Activated gamma-delta T cell (primary cell): ENCODE measurements around the gene C1orf74.

ENCODE experiments used
- DNase-seq: peaks from one replicate; lab custom pipeline; 2025; lab: John Stamatoyannopoulos, UW

The C1orf74 gene

DNA sequence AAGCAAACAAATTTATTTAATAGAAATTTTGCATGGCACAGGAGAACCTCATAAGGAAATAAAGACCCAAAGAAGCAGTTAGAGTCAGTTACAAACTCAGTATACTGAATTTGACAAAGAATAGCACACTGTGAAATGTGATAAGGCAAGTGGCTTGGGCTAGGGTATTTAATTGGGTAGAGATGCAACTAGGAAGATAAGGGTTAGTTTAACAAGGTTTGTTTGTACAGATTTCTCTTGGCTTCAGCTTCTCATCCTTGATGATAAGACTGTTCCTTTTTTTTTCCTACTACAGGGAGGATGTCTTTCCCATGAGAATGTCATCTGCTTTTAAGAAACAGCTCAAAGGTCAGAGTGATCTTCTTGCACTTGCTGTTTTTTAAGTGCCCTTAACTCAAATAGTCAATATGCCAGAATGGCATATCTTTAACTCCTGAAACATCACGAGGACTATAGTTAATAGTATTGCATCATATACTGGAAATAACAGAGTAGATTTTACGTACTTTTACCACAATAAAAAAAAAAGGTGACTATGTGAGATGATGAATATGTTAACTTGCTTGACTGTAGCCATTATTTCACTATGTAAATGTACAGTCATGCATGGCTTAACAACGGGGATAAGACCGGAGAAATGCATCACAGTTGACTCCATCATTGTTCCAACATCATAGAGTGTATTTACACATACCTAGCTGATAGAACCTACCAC lies 37.8 kb downstream of the C1orf74 start:
- DNase-seq: no peak

DNA sequence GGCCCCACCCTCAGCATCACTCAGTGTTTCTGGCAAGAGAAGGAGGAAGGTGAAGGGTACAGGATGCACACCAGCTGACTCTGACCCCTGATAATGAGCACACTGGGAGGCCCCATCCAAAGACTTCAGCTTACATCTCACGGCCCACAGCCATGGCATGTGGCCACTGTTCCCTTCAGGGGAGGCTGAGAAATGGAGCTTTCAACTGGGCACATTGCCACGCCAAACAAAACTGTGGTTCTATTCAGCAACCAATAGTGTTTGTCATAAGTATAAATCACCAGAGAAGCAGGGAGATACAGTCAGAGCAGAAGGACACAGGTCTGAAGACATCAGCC lies 41.2 kb downstream of the C1orf74 start:
- no peak for DNase-seq

DNA sequence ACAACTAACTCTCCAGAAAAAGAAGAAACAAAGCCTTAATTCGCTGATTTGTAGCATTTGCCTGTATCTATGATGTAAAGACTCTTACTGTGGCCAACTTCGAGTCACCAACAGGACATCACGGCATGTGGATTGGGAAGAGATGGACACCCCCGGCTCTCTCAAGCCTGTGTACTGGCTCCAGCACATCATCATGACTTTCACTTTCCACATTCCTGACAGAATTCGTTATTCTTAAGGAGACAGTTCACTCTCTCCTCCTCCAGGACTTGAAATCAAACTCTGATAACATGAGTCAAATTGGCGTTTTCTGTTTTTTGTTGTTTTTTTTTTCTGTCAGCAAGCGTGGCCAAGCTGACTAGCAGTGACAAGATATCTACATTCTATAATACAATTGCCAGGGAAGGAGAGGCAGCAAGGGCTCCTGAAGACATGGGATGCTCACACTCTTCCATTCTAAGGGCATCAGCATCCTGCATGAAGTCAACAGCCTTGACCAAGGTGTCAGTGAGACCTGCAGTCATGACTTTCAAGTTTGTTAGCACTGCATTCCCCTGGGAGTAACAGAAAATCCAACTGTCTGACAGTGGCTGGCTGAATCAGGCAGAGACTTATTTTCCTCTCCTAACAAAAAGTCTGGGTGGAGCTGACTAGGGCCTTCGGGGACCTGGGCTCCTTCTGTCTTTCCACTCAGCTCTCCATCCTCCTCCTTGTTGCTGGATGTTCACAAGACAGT lies 41.8 kb downstream of the C1orf74 start:
- no peak for DNase-seq

DNA sequence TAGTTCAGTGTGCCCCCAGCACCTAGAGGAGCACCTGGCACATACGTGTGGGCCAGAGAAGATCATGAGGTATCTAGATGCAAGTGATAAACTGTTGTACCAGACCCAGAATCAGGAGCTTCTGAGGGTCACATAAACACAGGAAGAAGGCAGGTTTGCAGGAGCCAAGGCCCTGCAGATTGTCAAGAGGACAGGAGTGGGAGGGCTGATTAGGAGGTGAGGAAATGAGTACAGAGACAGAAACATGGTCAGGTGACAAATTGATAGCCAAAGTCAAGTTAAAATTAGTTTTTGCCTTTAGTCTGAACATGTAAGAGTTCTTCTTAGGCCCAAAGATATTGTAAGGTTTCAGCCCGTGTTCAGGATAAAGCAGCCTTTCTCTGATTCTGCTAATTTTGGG lies 42.5 kb downstream of the C1orf74 start:
- no peak for DNase-seq

DNA sequence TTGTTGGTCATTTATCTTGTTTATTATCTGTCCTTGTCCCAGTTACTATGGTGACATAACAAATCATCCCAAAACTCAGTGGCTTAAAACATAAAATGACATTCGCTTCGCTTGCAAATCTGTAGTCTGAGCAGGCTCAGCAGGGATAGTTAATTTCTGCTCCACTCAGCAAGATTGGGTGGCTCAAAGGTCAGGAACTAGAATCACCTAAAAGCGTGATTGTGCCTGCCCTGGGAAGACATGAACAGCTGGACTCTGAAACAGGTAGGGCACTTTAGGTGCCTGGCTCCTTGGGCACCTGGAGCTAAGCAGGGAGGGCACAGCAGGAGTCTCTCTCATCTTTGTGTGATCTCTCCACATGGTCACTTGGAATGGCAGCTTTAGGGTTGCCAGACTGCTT lies 43.2 kb downstream of the C1orf74 start:
- DNase-seq: no peak

DNA sequence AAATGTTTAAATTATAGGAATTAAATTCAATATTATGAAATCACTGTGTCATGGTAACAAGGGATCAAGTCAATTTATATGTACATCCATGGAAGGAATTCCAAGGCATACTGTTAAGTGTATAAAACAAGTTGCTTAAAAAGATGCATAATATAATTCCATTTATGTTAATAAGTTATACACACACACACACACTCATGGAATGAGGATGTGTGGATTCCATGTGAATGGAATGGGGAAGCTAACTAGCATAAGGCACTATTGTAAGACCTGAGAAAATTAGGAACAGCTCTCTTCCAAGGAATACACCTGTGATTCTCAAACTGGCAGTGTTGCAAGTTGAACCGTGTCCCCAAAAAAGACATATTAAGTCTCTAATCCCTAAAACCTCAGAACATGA lies 46.1 kb downstream of the C1orf74 start:
- no peak for DNase-seq

DNA sequence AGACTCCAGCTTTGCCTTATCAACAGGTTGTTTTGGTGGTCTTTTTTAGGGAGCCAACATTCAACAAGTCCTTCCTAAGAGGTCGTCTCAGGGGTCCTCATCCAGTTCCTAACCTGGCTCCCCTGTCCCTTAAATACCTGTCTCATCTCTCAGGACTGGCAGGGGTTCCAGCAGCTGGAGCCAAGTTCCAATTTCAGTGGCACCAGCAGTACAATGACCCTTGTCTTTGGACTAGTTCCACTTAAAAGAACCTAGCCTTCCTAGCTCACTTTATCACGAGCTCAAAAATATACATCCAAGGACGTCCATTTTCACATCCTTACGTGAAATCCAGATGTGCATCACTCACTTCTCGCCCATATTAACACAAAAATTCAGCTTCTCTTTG lies 47.2 kb downstream of the C1orf74 start:
- no peak for DNase-seq

DNA sequence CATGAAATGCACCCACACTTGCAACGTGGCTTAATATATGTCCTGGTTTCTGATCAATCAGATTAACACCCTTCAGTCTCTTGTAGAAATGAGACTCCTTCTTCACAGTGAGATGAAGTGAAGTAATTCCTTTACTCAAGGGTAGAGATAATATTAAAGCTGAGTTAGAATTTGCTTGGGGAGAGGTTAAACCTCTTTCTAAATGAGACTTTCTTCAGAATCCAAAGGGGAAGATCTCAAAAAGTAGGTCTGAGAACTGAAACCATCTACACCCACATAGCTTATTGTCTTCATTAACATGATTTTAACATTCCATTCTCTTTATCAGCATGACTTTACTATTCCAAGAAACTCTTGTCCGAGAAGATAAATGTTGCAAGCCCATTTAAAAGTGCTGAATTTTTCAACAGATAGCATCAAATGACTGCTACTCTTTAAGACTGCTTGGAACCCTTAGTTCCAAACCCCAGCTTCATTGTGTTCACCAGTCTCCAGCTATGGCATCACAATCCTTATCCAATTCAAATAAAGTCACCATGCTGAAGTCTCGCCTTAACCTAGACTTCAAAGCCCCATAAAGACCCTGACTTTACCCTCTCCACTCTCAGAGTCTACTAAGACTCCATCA lies 47.8 kb downstream of the C1orf74 start:
- no peak for DNase-seq

DNA sequence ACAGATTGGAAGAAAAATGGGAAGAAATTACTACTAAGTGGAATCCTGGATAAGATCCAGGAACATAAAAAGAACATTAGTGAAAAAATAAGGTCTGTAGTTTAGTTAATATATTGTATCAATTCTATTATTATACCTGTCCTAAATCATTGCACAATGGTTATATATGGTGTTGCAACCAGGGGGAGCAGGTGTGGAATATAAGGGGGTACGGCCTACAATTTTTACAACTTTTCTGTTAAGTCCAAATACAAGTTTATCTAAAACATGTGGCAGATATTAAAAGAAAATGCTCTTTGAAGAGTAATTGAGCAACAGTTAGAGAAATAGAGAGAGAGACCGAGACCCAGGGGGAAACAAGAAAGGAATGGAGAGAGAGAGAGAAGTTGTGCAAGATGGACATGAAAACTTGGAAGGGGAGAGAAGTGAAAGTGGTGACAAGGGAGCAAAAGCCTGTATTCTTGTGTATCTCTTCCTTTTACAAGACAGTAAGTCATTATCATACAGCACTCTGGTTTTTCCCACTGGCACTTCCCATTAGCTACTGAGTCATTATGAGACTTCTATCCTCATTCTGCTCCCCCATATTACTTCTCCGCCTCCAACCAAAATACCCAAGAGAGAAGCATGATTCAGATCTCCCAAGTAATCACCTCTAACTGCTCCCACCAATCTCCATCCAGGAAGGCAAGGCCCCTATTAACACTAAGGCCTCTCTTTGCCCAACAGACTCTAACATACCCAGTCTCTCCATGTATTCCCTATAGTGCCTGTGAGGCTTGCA lies 50.8 kb downstream of the C1orf74 start:
- DNase-seq: no peak

DNA sequence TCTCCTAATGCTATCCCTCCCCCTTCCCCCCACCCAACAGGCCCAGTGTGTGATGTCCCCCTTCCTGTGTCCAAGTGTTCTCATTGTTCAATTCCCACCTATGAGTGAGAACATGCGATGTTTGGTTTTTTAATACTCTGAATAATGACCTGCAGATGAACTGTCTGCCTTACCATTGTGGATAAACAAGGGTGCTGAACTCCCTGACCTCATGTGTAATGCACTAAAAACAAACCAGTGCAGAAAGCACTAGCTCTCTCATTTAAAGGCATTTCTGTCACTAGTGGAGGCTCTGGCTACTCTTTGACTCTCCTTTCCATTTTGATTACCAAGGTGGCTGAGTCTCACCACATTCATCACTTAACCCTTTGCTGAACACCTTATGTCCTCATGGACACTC lies 51.6 kb downstream of the C1orf74 start:
- no peak for DNase-seq

DNA sequence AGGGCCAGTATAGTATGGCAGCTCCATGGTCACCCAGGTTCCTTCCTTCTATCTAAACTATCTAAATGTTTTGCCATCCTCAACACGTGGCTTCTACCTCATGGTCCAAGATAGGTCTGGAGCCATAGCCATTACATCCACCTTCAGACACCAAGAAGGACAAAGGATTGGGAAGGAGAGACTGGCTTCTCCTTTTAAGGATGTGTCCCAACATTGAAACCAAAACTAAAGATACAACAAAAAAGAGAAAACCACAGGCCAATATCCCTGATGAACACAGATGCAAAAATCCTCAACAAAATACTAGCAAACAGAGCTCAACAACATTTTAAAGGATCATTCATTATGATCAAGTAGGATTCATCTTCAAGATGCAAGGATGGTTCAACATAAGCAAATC lies 54.9 kb downstream of the C1orf74 start:
- no peak for DNase-seq
